GM23338 (cell line): ENCODE results near the gene FAM43A. TPM values are rescaled to one million over a fixed set of nuclear protein-coding genes. Genes with fewer than 3 reads are reported as not detected.

Experiments
- ATAC-seq: fragments of 200-7000 bp; cut with Tn5 transposase; 3 replicates; pipeline ENCODE4 v1.9.1; 2020
- DNase-seq: peaks from one replicate; pipeline ENCODE4 v3.0.0-alpha.2; 2015; ENCODE audit warnings: low spot score
- H2AFZ ChIP-seq: fragments of 200-600 bp; sonication (generic); 2 replicates; pipeline ENCODE4 v1.8.0; 2016; ENCODE audit warnings: antibody characterized with exemption, mild to moderate bottlenecking, moderate library complexity
- H3F3A ChIP-seq: fragments of 200-600 bp; sonication (generic); replicated peaks from 2 replicates; pipeline ENCODE4 v1.8.0; 2017; ENCODE audit warnings: antibody characterized with exemption, mixed run types, low read depth
- H3K27ac ChIP-seq: fragments of 200-600 bp; sonication (generic); 2 replicates; pipeline ENCODE4 v1.6.1; 2016; ENCODE audit warnings: low read depth
- H3K27me3 ChIP-seq: fragments of 200-600 bp; sonication (generic); 2 replicates; pipeline ENCODE4 v1.8.0; 2016; ENCODE audit warnings: mild to moderate bottlenecking, mixed run types, moderate library complexity; ENCODE audit not compliant: insufficient read depth
- H3K36me3 ChIP-seq: fragments of 200-600 bp; sonication (generic); 2 replicates; pipeline ENCODE4 v1.8.0; 2016; ENCODE audit warnings: mild to moderate bottlenecking; ENCODE audit not compliant: insufficient read depth
- H3K4me1 ChIP-seq: fragments of 200-600 bp; sonication (generic); 2 replicates; pipeline ENCODE4 v1.8.0; 2016; ENCODE audit warnings: mild to moderate bottlenecking, moderate library complexity; ENCODE audit not compliant: insufficient read depth
- H3K4me2 ChIP-seq: fragments of 200-600 bp; sonication (generic); 2 replicates; pipeline ENCODE4 v1.7.1; 2017; ENCODE audit warnings: mixed run types
- H3K4me3 ChIP-seq: fragments of 200-600 bp; sonication (generic); 2 replicates; pipeline ENCODE4 v1.6.1; 2016; ENCODE audit warnings: mixed run types
- H3K79me2 ChIP-seq: fragments of 200-600 bp; sonication (generic); replicated peaks from 2 replicates; pipeline ENCODE4 v1.8.0; 2017; ENCODE audit warnings: mild to moderate bottlenecking; ENCODE audit not compliant: insufficient read depth
- H3K9me2 ChIP-seq: fragments of 200-600 bp; sonication (generic); 2 replicates; pipeline ENCODE4 v1.8.0; 2017; ENCODE audit not compliant: insufficient read depth
- H4K20me1 ChIP-seq: fragments of 200-600 bp; sonication (generic); replicated peaks from 2 replicates; pipeline ENCODE4 v1.8.0; 2017; ENCODE audit warnings: mild to moderate bottlenecking; ENCODE audit not compliant: insufficient read depth
- H3K27ac Mint-ChIP-seq: 2 replicates; pipeline ENCODE4 v1.8.0; 2020; ENCODE audit warnings: inconsistent platforms, mild to moderate bottlenecking, moderate library complexity, mixed read lengths
- H3K27me3 Mint-ChIP-seq: 3 replicates; pipeline ENCODE4 v1.8.0; 2022; ENCODE audit warnings: low read depth, mild to moderate bottlenecking, moderate library complexity, mixed read lengths, inconsistent platforms; ENCODE audit not compliant: insufficient read depth, poor library complexity
- H3K36me3 Mint-ChIP-seq: 3 replicates; pipeline ENCODE4 v1.8.0; 2021; ENCODE audit warnings: low read depth, mild to moderate bottlenecking, inconsistent platforms, moderate library complexity, mixed read lengths
- H3K4me1 Mint-ChIP-seq: 3 replicates; pipeline ENCODE4 v1.8.0; 2020; ENCODE audit warnings: mild to moderate bottlenecking, inconsistent platforms, mixed read lengths
- H3K4me3 Mint-ChIP-seq: 3 replicates; pipeline ENCODE4 v1.8.0; 2021; ENCODE audit warnings: moderate library complexity, mild to moderate bottlenecking, inconsistent platforms, mixed read lengths
- H3K9me3 Mint-ChIP-seq: 3 replicates; pipeline ENCODE4 v1.8.0; 2020; ENCODE audit warnings: moderate library complexity, mild to moderate bottlenecking, inconsistent platforms, mixed read lengths
- CREB1 ChIP-seq: fragments of 250-450 bp; sonication (Bioruptor Pico); IDR thresholded peaks from 2 replicates; pipeline ENCODE4 v1.5.0; 2020; ENCODE audit warnings: low read depth, mild to moderate bottlenecking, moderate library complexity
- EZH2 ChIP-seq: fragments of 200-600 bp; sonication (generic); IDR thresholded peaks from one replicate; pipeline ENCODE4 v1.8.0; 2017; ENCODE audit warnings: antibody characterized with exemption, mild to moderate bottlenecking, low read depth; ENCODE audit not compliant: unreplicated experiment
- STAT1 ChIP-seq: IDR thresholded peaks from one replicate; pipeline ENCODE4 v1.6.1; 2016; ENCODE audit warnings: antibody characterized with exemption; ENCODE audit not compliant: unreplicated experiment
- ZNF114 ChIP-seq: fragments of 250-450 bp; sonication (Bioruptor Pico); IDR thresholded peaks from 2 replicates; pipeline ENCODE4 v1.5.0; 2020; ENCODE audit warnings: mild to moderate bottlenecking, moderate library complexity
- polyA plus RNA-seq: library from polyadenylated mRNA; unstranded; fragments of >200 nt; fragmentation: Nextera tagmentation; extraction: Ambion mirVana; gene quantifications from 2 replicates; pipeline ENCODE4 v1.2.1, GENCODE V29; 2016
- total RNA-seq: library from RNA; depleted of rRNA; stranded (reverse); fragments of >200 nt; shearing (Covaris generic); gene quantifications from 2 replicates; pipeline ENCODE4 v1.2.3, GENCODE V29; 2014

The FAM43A gene
- total and polyA plus RNA-seq, 2 experiments from 2014 or later: 2.4 to 6.4 TPM

DNA sequence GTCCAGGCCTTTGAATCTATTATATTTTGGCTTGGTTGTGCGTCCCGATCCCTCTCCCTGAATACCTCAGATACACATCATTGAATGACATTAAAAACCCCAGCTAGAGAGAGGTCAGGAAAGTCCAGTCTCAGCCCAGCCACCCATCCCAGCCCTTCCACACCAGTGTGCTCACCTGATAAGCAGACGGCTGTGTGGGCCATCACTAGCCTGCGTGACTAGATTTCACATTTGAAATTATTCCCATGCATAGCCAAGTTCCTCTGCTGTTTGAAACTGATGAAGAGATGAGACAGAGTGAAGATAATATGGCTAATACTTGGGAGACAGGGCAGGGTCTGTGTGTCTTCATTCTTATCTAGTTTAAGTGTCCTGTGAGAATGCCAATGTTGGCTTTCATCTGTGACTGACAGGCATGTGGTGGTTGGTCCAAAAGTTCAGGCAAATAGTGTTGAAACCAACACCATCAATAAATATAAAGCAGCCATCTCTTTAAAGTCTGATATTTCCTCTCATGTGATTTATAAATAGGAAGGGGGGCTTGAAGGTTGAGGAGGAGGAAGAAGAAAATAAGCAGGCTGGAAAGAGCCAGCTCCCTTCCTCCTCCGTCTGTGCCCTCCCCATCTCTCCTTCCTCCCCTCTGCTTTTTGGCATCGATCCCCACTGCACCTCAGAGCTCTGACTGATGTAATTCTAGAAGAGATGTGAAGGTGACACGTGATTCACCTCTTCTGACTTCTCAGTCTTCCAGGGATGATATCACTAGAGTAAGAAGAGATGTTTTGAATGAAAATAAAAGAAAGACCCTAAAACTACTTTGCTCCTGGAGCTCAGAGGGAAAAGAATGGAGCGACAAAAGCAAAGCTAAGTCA lies 5.1 kb downstream of the FAM43A start (continued):
- no peak for TF ChIP-seq EZH2

DNA sequence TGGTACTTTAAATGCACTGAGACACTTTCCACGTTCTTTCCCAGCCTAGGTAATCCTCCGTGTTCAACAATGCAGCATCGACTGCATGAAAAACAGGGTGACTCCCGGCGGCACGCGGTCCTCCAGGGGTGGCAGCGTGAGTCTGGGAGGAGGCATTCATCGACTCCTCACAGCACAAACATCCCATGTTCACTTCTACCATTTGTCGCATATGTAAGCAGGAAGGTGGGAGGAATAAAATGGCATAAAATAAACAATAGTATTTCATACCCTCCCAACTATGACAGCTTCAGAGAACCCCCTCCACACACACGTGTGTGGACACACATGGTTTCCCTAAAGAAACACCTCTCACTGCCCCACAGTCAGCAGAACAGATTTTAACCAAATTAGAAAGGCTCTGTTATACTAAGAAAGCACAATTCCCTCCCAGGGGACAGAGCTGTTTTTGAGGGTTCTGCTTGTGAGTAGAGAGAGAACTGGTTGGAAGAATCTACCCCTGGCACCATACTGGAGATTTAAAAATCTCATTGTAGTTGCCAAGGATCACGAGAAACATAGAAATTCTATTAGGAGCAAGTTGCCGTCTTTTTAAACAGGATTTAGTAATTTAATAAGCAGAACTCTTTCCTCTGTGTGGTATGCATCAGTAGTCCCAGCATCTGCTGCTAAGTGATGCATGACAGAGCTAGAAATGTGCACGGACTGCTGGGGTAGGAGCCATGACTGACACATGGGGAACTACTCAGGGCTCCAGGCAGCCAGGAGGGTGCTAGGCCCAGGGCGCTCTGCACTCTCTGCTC lies 6.0 kb downstream of the FAM43A start:
- Histone ChIP-seq H3K4me1 (peaks cover 14% of the 10 kb centered on the region), H3K9me2 (0 out of 2 replicates have a peak, but pooled peaks cover 5% of the 10 kb centered on the region), H3F3A (no peaks in the 10 kb centered on the region; the same call in 1 of the 2 replicates), H3K27ac (no peak overlapping the region), H3K36me3 (no peaks in the 10 kb centered on the region), H3K4me3 (no peak overlapping the region), H2AFZ (no peak overlapping the region), H3K4me2 (no peak overlapping the region), H3K27me3 (peaks cover 10% of the 10 kb centered on the region), H4K20me1 (no peaks in the 10 kb centered on the region), H3K79me2 (no peaks in the 10 kb centered on the region)
- H3K9me3 Mint-ChIP-seq: no peaks in the 10 kb centered on the region
- no peak for TF ChIP-seq CREB1 (CRISPR knock-in tag)
- H3K4me1 Mint-ChIP-seq: peaks cover 25% of the 10 kb centered on the region
- H3K36me3 Mint-ChIP-seq: no peaks in the 10 kb centered on the region; the same call in 2 of the 3 replicates
- no peak overlapping the region for H3K27ac Mint-ChIP-seq
- no peak overlapping the region for H3K4me3 Mint-ChIP-seq
- H3K27me3 Mint-ChIP-seq: peaks cover 11% of the 10 kb centered on the region
- ATAC-seq (no peak), DNase-seq (no peak)

DNA sequence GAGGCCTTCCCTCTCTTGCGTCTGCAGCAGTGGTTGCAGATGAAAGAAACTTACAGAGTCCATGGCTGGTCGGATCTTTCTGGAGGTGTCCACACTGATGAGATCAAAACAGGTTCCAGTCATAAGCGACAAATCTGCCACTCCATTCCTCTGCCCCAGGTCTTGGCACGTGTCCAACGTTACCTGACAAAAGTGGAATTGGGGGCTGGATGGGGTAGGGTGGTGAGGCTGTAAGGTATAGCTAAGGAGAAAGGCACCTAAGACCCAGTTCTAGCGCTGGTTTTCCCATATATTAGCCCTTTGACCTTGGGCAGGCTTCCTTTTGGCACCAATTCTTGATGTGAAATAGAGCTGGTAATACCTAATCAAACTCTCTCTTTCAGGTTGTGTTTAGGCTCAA lies 11.0 kb downstream of the FAM43A start:
- H3K27ac ChIP-seq: no peak overlapping the region
- Mint-ChIP-seq H3K36me3 (no peaks in the 10 kb centered on the region; the same call in 2 of the 3 replicates), H3K4me1 (peaks cover 4% of the 10 kb centered on the region; the same call in 2 of the 3 replicates), H3K9me3 (peaks cover 6% of the 10 kb centered on the region; the same call in 1 of the 3 replicates), H3K27me3 (peaks cover 4% of the 10 kb centered on the region), H3K27ac (no peak overlapping the region), H3K4me3 (no peak overlapping the region)
- H3F3A ChIP-seq: no peaks in the 10 kb centered on the region
- H3K79me2 ChIP-seq: no peaks in the 10 kb centered on the region
- H3K4me2 ChIP-seq: no peak overlapping the region
- no peak for DNase-seq
- H2AFZ ChIP-seq: no peak overlapping the region
- no peaks in the 10 kb centered on the region for H3K27me3 ChIP-seq
- ATAC-seq: no peak
- H3K36me3 ChIP-seq: no peaks in the 10 kb centered on the region
- no peaks in the 10 kb centered on the region for H3K4me1 ChIP-seq
- no peak overlapping the region for H3K4me3 ChIP-seq
- H4K20me1 ChIP-seq: no peaks in the 10 kb centered on the region
- 0 out of 2 replicates have a peak, but pooled peaks cover 5% of the 10 kb centered on the region for H3K9me2 ChIP-seq
- TF ChIP-seq ZNF114 (CRISPR knock-in tag): no peak

DNA sequence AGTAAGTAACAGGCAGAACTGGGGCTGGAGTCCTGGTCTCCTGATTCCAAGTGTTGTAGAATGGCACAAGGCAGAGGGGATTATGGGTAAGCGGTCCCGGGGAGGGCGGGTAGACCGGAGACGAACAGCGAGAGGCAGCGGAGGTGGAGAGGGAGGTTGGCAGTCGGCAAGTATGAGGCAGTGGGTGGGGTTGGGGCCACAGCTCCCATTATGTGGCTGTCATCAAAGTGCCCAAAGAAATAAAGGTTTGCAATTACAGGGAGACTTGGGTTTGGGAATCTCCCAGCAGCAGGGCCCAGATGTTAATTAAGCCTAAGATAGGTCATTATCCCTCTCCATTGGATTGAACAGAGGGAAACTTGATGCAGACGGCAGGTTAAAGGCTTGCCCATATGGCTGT lies 16.9 kb downstream of the FAM43A start:
- Histone ChIP-seq H3K27ac (no peak overlapping the region), H3F3A (no peaks in the 10 kb centered on the region), H4K20me1 (no peaks in the 10 kb centered on the region), H3K4me2 (no peak overlapping the region), H3K9me2 (no peaks in the 10 kb centered on the region), H3K79me2 (no peaks in the 10 kb centered on the region), H3K36me3 (no peaks in the 10 kb centered on the region), H3K4me3 (no peak overlapping the region), H3K27me3 (no peaks in the 10 kb centered on the region), H3K4me1 (peaks cover 9% of the 10 kb centered on the region), H2AFZ (no peak overlapping the region)
- no peaks in the 10 kb centered on the region; the same call in 2 of the 3 replicates for H3K36me3 Mint-ChIP-seq
- H3K27me3 Mint-ChIP-seq: peaks cover 12% of the 10 kb centered on the region
- TF ChIP-seq STAT1: no peak
- peaks cover 6% of the 10 kb centered on the region; the same call in 1 of the 3 replicates for H3K9me3 Mint-ChIP-seq
- peaks cover 19% of the 10 kb centered on the region for H3K4me1 Mint-ChIP-seq
- H3K27ac Mint-ChIP-seq: no peak overlapping the region
- no peak overlapping the region for H3K4me3 Mint-ChIP-seq
- DNase-seq (no peak), ATAC-seq (no peak)
